ENCODE results near the gene TMEM170A. TPM values are rescaled to one million over a fixed set of nuclear protein-coding genes. Genes with fewer than 3 reads are reported as not detected.

The TMEM170A gene
- total RNA-seq, 6 experiments from 2014 or later, result 8.2 to 11.7 (median 10.6) TPM

- TF ChIP-seq CTCF (IDR thresholded peaks at IDR 0.05), result peak; percentile 55
- Mint-ChIP-seq H3K27ac (no peak overlapping the region), H3K4me1 (ENCODE audit: low read depth) (peaks cover 8% of the 10 kb centered on the region), H3K4me3 (no peak overlapping the region), H3K27me3 (ENCODE audit: insufficient read depth) (peaks cover 16% of the 10 kb centered on the region), H3K9me3 (no peaks in the 10 kb centered on the region), H3K36me3 (ENCODE audit: low read depth) (no peaks in the 10 kb centered on the region)
- peak; percentile 65 for DNase-seq
Measured at GRCh38 chr16:75491876-75492275, 27.4 kb upstream of the TMEM170A start.

- no peak overlapping the region; the same call in 1 of the 2 replicates for H3K4me3 Mint-ChIP-seq
- peaks cover 11% of the 10 kb centered on the region for H3K4me1 Mint-ChIP-seq (ENCODE audit: low read depth)
- H3K27ac Mint-ChIP-seq, result no peak overlapping the region
- DNase-seq, result no peak
- no peaks in the 10 kb centered on the region for H3K36me3 Mint-ChIP-seq (ENCODE audit: low read depth)
- H3K27me3 Mint-ChIP-seq (ENCODE audit: insufficient read depth), result peaks cover 14% of the 10 kb centered on the region
- H3K9me3 Mint-ChIP-seq, result no peaks in the 10 kb centered on the region
- TF ChIP-seq CTCF (IDR thresholded peaks at IDR 0.05), result no peak
Measured at GRCh38 chr16:75488322-75488721, 23.8 kb upstream of the TMEM170A start.

- DNase-seq, result no peak
- Mint-ChIP-seq H3K4me3 (no peak overlapping the region), H3K4me1 (ENCODE audit: low read depth) (peaks cover 11% of the 10 kb centered on the region), H3K27me3 (ENCODE audit: insufficient read depth) (peaks cover 18% of the 10 kb centered on the region), H3K27ac (no peak overlapping the region), H3K36me3 (ENCODE audit: low read depth) (no peaks in the 10 kb centered on the region), H3K9me3 (no peaks in the 10 kb centered on the region)
- TF ChIP-seq CTCF (IDR thresholded peaks at IDR 0.05), result no peak
Measured at GRCh38 chr16:75486676-75487313, 22.3 kb upstream of the TMEM170A start.

- Mint-ChIP-seq H3K27me3 (ENCODE audit: insufficient read depth) (peaks cover 18% of the 10 kb centered on the region), H3K36me3 (ENCODE audit: low read depth) (no peaks in the 10 kb centered on the region), H3K4me1 (ENCODE audit: low read depth) (peaks cover 11% of the 10 kb centered on the region), H3K27ac (no peak overlapping the region), H3K4me3 (no peak overlapping the region), H3K9me3 (no peaks in the 10 kb centered on the region)
- no peak for TF ChIP-seq CTCF (IDR thresholded peaks at IDR 0.05)
- no peak for DNase-seq
Measured at GRCh38 chr16:75486014-75486675, 21.7 kb upstream of the TMEM170A start.

GRCh38 chr16:75485230-75486013 is 20.9 kb upstream of the TMEM170A start:
- no peak for TF ChIP-seq CTCF (IDR thresholded peaks at IDR 0.05)
- H3K4me3 Mint-ChIP-seq, result no peak overlapping the region
- peaks cover 11% of the 10 kb centered on the region for H3K4me1 Mint-ChIP-seq (ENCODE audit: low read depth)
- H3K36me3 Mint-ChIP-seq (ENCODE audit: low read depth), result no peaks in the 10 kb centered on the region
- H3K9me3 Mint-ChIP-seq, result no peaks in the 10 kb centered on the region
- H3K27me3 Mint-ChIP-seq (ENCODE audit: insufficient read depth), result peaks cover 21% of the 10 kb centered on the region
- no peak overlapping the region for H3K27ac Mint-ChIP-seq
- no peak for DNase-seq
